Type B pancreatic cell (in vitro differentiated cells): ENCODE measurements around the gene IRS1. TPM values are rescaled to one million over a fixed set of nuclear protein-coding genes. Genes with fewer than 3 reads are reported as not detected.

Experiments
- DNase-seq: peaks from one replicate; pipeline ENCODE4 v3.0.0; 2021; ENCODE audit warnings: mixed read lengths; ENCODE audit not compliant: unreplicated experiment; ENCODE audit errors: extremely low spot score
- H3K27ac Mint-ChIP-seq: 2 replicates; pipeline ENCODE4 v1.8.0; 2021; ENCODE audit warnings: mild to moderate bottlenecking, mixed read lengths
- H3K27me3 Mint-ChIP-seq: 2 replicates; pipeline ENCODE4 v1.8.0; 2021; ENCODE audit warnings: mixed read lengths
- H3K36me3 Mint-ChIP-seq: 2 replicates; pipeline ENCODE4 v1.8.0; 2021; ENCODE audit warnings: mixed read lengths
- H3K4me1 Mint-ChIP-seq: one replicate; pipeline ENCODE4 v1.8.0; 2021; ENCODE audit warnings: mixed read lengths; ENCODE audit not compliant: unreplicated experiment
- H3K4me3 Mint-ChIP-seq: 2 replicates; pipeline ENCODE4 v1.8.0; 2021; ENCODE audit warnings: mild to moderate bottlenecking, mixed read lengths
- H3K9me3 Mint-ChIP-seq: 2 replicates; pipeline ENCODE4 v1.8.0; 2021; ENCODE audit warnings: mixed read lengths
- CTCF ChIP-seq: fragments of 200-600 bp; sonication (generic); conservative IDR thresholded peaks from 2 replicates; pipeline ENCODE4 v1.5.0; 2021; ENCODE audit warnings: antibody characterized with exemption, mild to moderate bottlenecking
- total RNA-seq: library from RNA; stranded (reverse); gene quantifications from 2 replicates; pipeline ENCODE4 v1.2.1, GENCODE V29; 2021; ENCODE audit warnings: low replicate concordance

IRS1 gene
- total RNA-seq, 1 donor from 2014 or later, result 25.9 TPM

- no peak overlapping the region for H3K4me3 Mint-ChIP-seq
- no peaks in the 10 kb centered on the region for H3K36me3 Mint-ChIP-seq
- no peaks in the 10 kb centered on the region for H3K9me3 Mint-ChIP-seq
- no peak overlapping the region for H3K27ac Mint-ChIP-seq
- DNase-seq, result no peak
- no peak for TF ChIP-seq CTCF
- H3K4me1 Mint-ChIP-seq, result no peaks in the 10 kb centered on the region
- no peaks in the 10 kb centered on the region for H3K27me3 Mint-ChIP-seq
Measured at GRCh38 chr2:226829721-226830631, 30.4 kb upstream of the IRS1 start.

GRCh38 chr2:226828191-226828590, 28.6 kb upstream of the IRS1 start:
- Mint-ChIP-seq H3K9me3 (no peaks in the 10 kb centered on the region), H3K4me3 (no peak overlapping the region), H3K27me3 (no peaks in the 10 kb centered on the region), H3K36me3 (no peaks in the 10 kb centered on the region), H3K4me1 (no peaks in the 10 kb centered on the region), H3K27ac (no peak overlapping the region)
- no peak for TF ChIP-seq CTCF
- DNase-seq, result no peak

- no peak for DNase-seq
- H3K4me1 Mint-ChIP-seq, result no peaks in the 10 kb centered on the region
Measured at GRCh38 chr2:226825056-226825455, 25.4 kb upstream of the IRS1 start.

GRCh38 chr2:226818930-226819329, 19.3 kb upstream of the IRS1 start:
- H3K36me3 Mint-ChIP-seq, result no peaks in the 10 kb centered on the region
- TF ChIP-seq CTCF, result no peak
- H3K27ac Mint-ChIP-seq, result no peak overlapping the region
- DNase-seq, result no peak
- no peak overlapping the region for H3K4me3 Mint-ChIP-seq
- H3K4me1 Mint-ChIP-seq, result no peaks in the 10 kb centered on the region
- H3K27me3 Mint-ChIP-seq, result peaks cover 4% of the 10 kb centered on the region
- peaks cover 4% of the 10 kb centered on the region for H3K9me3 Mint-ChIP-seq

More at GRCh38 chr2:226825056-226825455, 25.4 kb upstream of the IRS1 start:
- Mint-ChIP-seq H3K27me3 (no peaks in the 10 kb centered on the region), H3K4me3 (no peak overlapping the region), H3K9me3 (no peaks in the 10 kb centered on the region), H3K36me3 (no peaks in the 10 kb centered on the region), H3K27ac (no peak overlapping the region)
- TF ChIP-seq CTCF, result no peak

GRCh38 chr2:226813148-226813701, 13.6 kb upstream of the IRS1 start:
- no peak overlapping the region for H3K27ac Mint-ChIP-seq
- no peaks in the 10 kb centered on the region for H3K36me3 Mint-ChIP-seq
- peak; percentile 47 for TF ChIP-seq CTCF
- no peak for DNase-seq
- peaks cover 4% of the 10 kb centered on the region for H3K9me3 Mint-ChIP-seq
- H3K27me3 Mint-ChIP-seq, result peaks cover 13% of the 10 kb centered on the region
- H3K4me3 Mint-ChIP-seq, result no peak overlapping the region
- H3K4me1 Mint-ChIP-seq, result no peaks in the 10 kb centered on the region
